Measurements from ENCODE around the gene RPL13.

GRCh38 chr16:89574681-89575246 lies 14.3 kb downstream of the RPL13 start:
- TF ChIP-seq, protein P1, sequence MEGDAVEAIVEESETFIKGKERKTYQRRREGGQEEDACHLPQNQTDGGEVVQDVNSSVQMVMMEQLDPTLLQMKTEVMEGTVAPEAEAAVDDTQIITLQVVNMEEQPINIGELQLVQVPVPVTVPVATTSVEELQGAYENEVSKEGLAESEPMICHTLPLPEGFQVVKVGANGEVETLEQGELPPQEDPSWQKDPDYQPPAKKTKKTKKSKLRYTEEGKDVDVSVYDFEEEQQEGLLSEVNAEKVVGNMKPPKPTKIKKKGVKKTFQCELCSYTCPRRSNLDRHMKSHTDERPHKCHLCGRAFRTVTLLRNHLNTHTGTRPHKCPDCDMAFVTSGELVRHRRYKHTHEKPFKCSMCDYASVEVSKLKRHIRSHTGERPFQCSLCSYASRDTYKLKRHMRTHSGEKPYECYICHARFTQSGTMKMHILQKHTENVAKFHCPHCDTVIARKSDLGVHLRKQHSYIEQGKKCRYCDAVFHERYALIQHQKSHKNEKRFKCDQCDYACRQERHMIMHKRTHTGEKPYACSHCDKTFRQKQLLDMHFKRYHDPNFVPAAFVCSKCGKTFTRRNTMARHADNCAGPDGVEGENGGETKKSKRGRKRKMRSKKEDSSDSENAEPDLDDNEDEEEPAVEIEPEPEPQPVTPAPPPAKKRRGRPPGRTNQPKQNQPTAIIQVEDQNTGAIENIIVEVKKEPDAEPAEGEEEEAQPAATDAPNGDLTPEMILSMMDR (IDR thresholded peaks at IDR 0.05) = peak in 2 of 4 experiments; percentile 17 to 41
- TF ChIP-seq POLR2A (IDR thresholded peaks at IDR 0.05) = no peak

Measured in sigmoid colon (tissue), 3 donors.